ENCODE results near the gene PFKL.

PFKL gene

DNA sequence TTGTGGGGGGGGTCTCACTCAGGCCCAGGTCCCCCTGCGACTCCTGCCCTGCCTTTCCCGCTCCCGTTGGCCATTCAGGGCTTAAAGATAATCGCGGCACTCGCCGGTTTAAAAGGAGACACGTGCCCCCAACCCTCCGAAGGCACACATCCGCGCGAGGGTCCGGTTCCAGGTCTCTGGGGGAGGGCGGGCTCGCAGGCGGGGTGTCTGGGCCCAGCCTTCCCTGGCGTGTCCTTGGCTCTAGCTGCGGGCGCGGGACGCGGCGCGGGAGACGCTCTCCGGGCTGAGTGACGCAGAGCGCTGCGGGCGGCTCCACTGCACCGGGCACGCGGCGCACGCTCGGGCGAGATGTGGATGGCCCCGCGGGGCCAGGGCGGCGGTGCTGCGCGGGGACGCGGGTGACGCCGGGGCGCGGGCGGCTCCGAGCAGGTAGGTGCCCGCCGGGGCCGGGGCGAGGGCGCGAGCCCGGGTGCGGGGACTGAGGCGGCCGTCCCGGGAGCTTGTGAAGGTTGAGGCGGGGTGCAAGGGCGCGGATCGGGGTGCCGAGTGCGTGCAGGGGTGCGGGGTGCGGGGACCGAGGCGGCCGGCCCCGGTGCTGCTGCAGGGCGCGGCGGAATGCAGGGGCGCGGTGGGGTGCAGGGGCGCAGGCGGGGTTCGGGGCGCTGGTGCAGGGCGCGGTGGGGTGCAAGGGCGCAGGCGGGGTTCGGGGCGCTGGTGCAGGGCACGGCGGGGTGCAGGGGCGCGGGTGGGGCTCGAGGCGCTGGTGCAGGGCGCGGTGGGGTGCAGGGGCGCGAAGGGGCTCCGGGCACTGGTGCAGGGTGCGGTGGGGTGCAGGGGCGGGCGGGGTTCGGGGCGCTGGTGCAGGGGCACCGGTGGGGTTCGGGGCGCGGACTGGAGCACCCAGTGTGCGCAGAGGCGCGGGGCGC is 50.3 kb downstream of the PFKL start:
- TF ChIP-seq, protein P1, sequence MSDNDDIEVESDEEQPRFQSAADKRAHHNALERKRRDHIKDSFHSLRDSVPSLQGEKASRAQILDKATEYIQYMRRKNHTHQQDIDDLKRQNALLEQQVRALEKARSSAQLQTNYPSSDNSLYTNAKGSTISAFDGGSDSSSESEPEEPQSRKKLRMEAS (IDR thresholded peaks at IDR 0.05), result no peak
- TF ChIP-seq, protein P2, sequence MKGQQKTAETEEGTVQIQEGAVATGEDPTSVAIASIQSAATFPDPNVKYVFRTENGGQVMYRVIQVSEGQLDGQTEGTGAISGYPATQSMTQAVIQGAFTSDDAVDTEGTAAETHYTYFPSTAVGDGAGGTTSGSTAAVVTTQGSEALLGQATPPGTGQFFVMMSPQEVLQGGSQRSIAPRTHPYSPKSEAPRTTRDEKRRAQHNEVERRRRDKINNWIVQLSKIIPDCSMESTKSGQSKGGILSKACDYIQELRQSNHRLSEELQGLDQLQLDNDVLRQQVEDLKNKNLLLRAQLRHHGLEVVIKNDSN (IDR thresholded peaks at IDR 0.05), result no peak

DNA sequence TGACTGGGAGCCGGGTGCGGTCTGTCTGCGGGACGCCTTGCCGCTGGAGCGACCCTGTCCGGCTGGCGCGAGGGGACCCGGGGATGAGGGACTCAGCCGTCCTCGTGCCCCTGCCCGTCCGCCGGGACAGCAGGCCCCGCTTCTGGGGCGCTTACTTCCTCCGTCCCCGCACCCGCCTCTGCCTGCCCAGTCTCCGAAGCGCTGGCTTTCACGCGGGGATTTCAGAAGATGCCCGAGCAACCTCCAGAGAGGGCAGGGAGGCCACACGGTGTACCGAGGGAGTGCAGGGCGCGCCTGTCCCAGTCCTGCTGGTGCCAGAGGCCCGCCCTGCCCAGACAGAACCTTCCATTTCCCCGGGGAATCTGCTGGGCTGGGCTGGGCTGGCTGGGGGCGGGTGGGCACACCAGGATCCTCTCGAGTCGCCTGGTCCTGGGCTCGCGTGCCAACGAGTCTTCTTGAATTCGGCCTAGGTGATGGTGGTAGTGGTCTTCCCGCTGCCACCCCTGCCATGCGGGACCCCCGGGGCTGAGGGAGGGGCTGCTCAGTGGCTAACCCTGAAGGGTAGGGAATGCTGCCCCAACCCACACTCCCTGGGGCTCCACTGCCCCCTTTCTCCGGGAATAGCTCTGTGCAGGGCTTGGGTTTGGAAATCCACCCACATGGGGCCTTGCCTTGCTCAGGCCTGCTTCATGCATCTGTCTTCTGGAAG is 51.1 kb downstream of the PFKL start:
- no peak for TF ChIP-seq YY1 (IDR thresholded peaks at IDR 0.05; ENCODE audit: low read depth)
- TF ChIP-seq TCF12 (IDR thresholded peaks at IDR 0.05; ENCODE audit: low read depth), result no peak

GRCh38 chr21:44351535-44352252 is 51.8 kb downstream of the PFKL start:
- TF ChIP-seq FOXM1 (IDR thresholded peaks at IDR 0.05; ENCODE audit: borderline replicate concordance, low read depth), result no peak
- TF ChIP-seq, protein P3, sequence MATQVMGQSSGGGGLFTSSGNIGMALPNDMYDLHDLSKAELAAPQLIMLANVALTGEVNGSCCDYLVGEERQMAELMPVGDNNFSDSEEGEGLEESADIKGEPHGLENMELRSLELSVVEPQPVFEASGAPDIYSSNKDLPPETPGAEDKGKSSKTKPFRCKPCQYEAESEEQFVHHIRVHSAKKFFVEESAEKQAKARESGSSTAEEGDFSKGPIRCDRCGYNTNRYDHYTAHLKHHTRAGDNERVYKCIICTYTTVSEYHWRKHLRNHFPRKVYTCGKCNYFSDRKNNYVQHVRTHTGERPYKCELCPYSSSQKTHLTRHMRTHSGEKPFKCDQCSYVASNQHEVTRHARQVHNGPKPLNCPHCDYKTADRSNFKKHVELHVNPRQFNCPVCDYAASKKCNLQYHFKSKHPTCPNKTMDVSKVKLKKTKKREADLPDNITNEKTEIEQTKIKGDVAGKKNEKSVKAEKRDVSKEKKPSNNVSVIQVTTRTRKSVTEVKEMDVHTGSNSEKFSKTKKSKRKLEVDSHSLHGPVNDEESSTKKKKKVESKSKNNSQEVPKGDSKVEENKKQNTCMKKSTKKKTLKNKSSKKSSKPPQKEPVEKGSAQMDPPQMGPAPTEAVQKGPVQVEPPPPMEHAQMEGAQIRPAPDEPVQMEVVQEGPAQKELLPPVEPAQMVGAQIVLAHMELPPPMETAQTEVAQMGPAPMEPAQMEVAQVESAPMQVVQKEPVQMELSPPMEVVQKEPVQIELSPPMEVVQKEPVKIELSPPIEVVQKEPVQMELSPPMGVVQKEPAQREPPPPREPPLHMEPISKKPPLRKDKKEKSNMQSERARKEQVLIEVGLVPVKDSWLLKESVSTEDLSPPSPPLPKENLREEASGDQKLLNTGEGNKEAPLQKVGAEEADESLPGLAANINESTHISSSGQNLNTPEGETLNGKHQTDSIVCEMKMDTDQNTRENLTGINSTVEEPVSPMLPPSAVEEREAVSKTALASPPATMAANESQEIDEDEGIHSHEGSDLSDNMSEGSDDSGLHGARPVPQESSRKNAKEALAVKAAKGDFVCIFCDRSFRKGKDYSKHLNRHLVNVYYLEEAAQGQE (IDR thresholded peaks at IDR 0.05; ENCODE audit: low read depth), result no peak
- TF ChIP-seq EP300 (IDR thresholded peaks at IDR 0.05; ENCODE audit: borderline replicate concordance), result no peak
- TF ChIP-seq, protein P1 (IDR thresholded peaks at IDR 0.05), result no peak
- no peak for TF ChIP-seq TEAD4 (IDR thresholded peaks at IDR 0.05)

GRCh38 chr21:44352253-44352860 is 52.5 kb downstream of the PFKL start:
- TF ChIP-seq, protein P2 (IDR thresholded peaks at IDR 0.05), result no peak
- TF ChIP-seq FOXM1 (IDR thresholded peaks at IDR 0.05; ENCODE audit: borderline replicate concordance, low read depth) (no peak), TEAD4 (IDR thresholded peaks at IDR 0.05) (no peak), EP300 (IDR thresholded peaks at IDR 0.05; ENCODE audit: borderline replicate concordance) (no peak)

DNA sequence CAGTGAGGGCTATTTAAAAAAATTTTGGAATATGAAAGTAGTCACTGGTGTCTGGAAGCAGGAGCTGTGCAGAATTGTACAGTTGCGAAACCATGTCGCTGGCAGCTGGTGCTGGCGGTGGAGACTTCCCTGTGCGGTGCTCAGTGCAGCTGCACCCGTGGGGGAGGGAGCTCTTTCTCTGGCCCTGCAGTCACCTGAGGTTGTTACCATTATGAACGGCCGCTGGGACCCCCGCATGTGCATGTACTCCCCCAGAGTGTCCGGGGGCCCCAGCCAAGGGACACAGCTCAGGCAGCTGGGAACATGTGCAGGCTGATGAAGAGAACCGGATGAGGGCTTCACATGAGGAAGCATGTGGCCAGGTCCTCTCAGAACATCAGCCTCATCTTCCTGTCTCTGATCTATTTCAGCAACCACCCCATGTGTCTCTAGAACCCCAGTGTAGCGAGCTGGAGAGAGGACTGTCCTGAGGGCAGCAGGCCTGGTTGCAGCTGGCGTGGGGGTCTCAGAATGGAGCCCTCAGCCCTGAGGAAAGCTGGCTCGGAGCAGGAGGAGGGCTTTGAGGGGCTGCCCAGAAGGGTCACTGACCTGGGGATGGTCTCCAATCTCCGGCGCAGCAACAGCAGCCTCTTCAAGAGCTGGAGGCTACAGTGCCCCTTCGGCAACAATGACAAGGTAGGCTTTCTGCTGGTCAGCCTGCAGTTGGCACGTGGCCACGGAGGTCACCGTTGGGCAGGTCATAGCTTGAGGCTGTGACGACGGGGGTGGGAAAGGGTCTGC is 53.5 kb downstream of the PFKL start, which contains the start of gene TRPM2:
Gene TRPM2, plus strand, starts transcription at position 431 of the 780 bp plus-strand sequence. Its CDS starts 80 bp downstream, at position 511.
- TF ChIP-seq CEBPB (IDR thresholded peaks at IDR 0.05) (peak; percentile 45; the same call in 1 of the 2 replicates), RAD21 (IDR thresholded peaks at IDR 0.05; ENCODE audit: low read depth) (no peak)

- no peak for TF ChIP-seq YY1 (IDR thresholded peaks at IDR 0.05; ENCODE audit: low read depth)
Observed at GRCh38 chr21:44354001-44354405, 54.1 kb downstream of the PFKL start.

DNA sequence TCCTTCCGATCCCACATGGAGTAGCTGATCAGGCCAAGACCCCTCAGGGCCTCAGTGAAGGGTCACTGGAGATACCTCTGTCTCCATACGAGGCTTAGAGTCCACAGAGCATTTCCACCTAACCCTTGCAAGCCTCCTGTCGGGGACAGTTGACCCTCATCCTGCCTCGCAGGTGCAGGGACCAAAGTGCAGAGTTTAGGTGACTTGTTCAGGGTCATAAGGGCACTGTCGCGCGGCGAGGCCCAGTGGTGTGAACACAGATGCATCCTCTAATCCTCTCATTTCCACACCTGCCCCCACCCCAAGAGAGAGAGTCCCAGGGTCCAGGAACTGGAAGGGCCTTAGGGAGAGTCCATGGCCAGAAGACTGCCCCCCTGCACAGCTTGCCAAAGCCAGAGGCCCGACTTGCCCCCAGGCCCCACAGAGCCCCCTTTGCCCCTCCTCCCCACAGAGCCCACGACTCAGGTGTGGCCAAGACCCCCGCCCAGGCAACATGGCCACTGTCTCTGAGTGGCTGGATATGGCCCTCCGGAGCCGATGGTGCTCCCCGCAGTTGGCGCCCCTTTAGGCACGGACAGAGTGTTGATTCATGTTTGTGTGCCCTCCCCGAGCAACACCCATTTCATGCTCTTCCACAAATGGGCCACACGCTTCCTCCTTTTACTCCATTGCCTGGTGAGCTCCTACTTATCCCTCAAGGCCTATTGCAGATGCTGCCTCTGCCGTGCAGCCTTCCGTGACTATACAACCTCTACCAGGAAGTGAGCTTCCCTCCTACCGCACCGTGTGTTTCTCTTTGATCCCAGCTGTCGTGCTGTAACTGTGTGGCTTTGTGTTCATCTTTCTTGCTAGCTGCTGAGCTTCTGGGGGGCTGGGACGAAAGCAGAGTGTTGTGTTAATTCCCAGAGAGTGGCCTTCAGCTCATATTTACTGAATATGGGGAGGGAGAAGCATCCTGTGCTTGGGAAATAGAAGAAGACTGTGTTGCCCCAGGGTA is 55.2 kb downstream of the PFKL start:
- TF ChIP-seq, protein P3 (IDR thresholded peaks at IDR 0.05; ENCODE audit: low read depth), result no peak
- TF ChIP-seq CREB1 (IDR thresholded peaks at IDR 0.05; ENCODE audit: low read depth) (no peak), RAD21 (IDR thresholded peaks at IDR 0.05; ENCODE audit: low read depth) (no peak), YY1 (IDR thresholded peaks at IDR 0.05; ENCODE audit: low read depth) (no peak), CEBPB (IDR thresholded peaks at IDR 0.05) (no peak), TAF1 (IDR thresholded peaks at IDR 0.05; ENCODE audit: low read depth) (no peak), NFIC (IDR thresholded peaks at IDR 0.05) (no peak), FOXM1 (IDR thresholded peaks at IDR 0.05; ENCODE audit: borderline replicate concordance, low read depth) (no peak), TCF12 (IDR thresholded peaks at IDR 0.05; ENCODE audit: low read depth) (no peak), ZBTB7A (IDR thresholded peaks at IDR 0.05; ENCODE audit: low read depth) (no peak), TEAD4 (IDR thresholded peaks at IDR 0.05) (no peak)
- TF ChIP-seq, protein P2 (IDR thresholded peaks at IDR 0.05), result no peak
- TF ChIP-seq, protein P1 (IDR thresholded peaks at IDR 0.05), result no peak
